DND-41 (cell line): ENCODE results near the gene SCN9A.

ENCODE experiments used
- EZH2 ChIP-seq: IDR thresholded peaks from 3 replicates; pipeline ENCODE4 v1.6.1; 2012; ENCODE audit warnings: borderline replicate concordance, low read depth, mild to moderate bottlenecking, moderate library complexity, low read length, inconsistent platforms; ENCODE audit not compliant: severe bottlenecking
- TF ChIP-seq, protein P1 (sequence below): IDR thresholded peaks from 2 replicates; pipeline ENCODE4 v1.5.1; 2012; ENCODE audit warnings: borderline replicate concordance, low read length, moderate library complexity, mild to moderate bottlenecking; ENCODE audit not compliant: poor library complexity, severe bottlenecking; ENCODE audit errors: extremely low read depth

DNA sequence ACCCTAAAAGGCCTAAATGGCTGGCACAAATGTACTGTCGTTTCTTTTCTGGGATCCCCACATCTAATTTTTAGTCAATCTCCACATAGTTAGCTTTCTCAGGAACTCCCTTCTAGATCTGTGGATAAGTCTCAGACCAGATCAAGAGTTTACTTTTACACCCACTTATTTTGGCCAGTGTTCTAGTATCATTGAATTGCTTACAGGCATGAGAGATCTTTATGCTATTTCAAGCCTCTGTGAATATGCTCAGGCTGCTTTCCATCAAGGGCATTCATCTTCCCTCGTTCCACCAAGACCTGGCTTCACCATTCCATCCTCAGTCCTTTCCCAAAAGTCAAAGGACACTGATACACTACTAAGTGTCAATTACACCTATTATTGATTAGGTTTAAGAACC, 220.2 kb downstream of the SCN9A start:
- TF ChIP-seq, protein P1, sequence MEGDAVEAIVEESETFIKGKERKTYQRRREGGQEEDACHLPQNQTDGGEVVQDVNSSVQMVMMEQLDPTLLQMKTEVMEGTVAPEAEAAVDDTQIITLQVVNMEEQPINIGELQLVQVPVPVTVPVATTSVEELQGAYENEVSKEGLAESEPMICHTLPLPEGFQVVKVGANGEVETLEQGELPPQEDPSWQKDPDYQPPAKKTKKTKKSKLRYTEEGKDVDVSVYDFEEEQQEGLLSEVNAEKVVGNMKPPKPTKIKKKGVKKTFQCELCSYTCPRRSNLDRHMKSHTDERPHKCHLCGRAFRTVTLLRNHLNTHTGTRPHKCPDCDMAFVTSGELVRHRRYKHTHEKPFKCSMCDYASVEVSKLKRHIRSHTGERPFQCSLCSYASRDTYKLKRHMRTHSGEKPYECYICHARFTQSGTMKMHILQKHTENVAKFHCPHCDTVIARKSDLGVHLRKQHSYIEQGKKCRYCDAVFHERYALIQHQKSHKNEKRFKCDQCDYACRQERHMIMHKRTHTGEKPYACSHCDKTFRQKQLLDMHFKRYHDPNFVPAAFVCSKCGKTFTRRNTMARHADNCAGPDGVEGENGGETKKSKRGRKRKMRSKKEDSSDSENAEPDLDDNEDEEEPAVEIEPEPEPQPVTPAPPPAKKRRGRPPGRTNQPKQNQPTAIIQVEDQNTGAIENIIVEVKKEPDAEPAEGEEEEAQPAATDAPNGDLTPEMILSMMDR: no peak
- TF ChIP-seq EZH2: no peak
